IMR-90 (cell line): Measurements from ENCODE around the gene WFDC8.

Experiments used
- BHLHE40 ChIP-seq: fragments of 150-350 bp; IDR thresholded peaks from 2 replicates; pipeline ENCODE4 v1.6.1; 2016; ENCODE audit warnings: mild to moderate bottlenecking, low read depth, low read length
- CEBPB ChIP-seq: IDR thresholded peaks from 2 replicates; pipeline ENCODE4 v1.6.1; 2012; ENCODE audit warnings: low read depth, low read length, improper control_type of control experiment
- CTCF ChIP-seq: conservative IDR thresholded peaks from 2 replicates; pipeline ENCODE4 v1.5.1; 2012; ENCODE audit warnings: mild to moderate bottlenecking, low read depth, low read length, improper control_type of control experiment
- ELK1 ChIP-seq: fragments of 150-350 bp; IDR thresholded peaks from 2 replicates; pipeline ENCODE4 v1.6.1; 2016; ENCODE audit warnings: low read depth, mild to moderate bottlenecking, low read length, moderate library complexity, borderline replicate concordance
- FOS ChIP-seq: fragments of 150-350 bp; IDR thresholded peaks from 2 replicates; pipeline ENCODE4 v1.6.1; 2016; ENCODE audit warnings: low read depth, low read length
- MAFK ChIP-seq: IDR thresholded peaks from 2 replicates; pipeline ENCODE4 v1.6.1; 2012; ENCODE audit warnings: low read depth, low read length, improper control_type of control experiment
- MAZ ChIP-seq: IDR thresholded peaks from 2 replicates; pipeline ENCODE4 v1.6.1; 2012; ENCODE audit warnings: low read depth, mild to moderate bottlenecking, low read length, improper control_type of control experiment, moderate library complexity, borderline replicate concordance
- MXI1 ChIP-seq: IDR thresholded peaks from 2 replicates; pipeline ENCODE4 v1.6.1; 2012; ENCODE audit warnings: low read depth, mild to moderate bottlenecking, low read length, moderate library complexity, borderline replicate concordance
- POLR2A ChIP-seq: IDR thresholded peaks from 2 replicates; pipeline ENCODE4 v1.6.1; 2012; ENCODE audit warnings: mild to moderate bottlenecking, low read depth, low read length
- RAD21 ChIP-seq: IDR thresholded peaks from 2 replicates; pipeline ENCODE4 v1.6.1; 2012; ENCODE audit warnings: low read length, improper control_type of control experiment
- RCOR1 ChIP-seq: IDR thresholded peaks from 2 replicates; pipeline ENCODE4 v1.6.1; 2012; ENCODE audit warnings: mild to moderate bottlenecking, low read length, improper control_type of control experiment; ENCODE audit not compliant: insufficient replicate concordance
- RFX5 ChIP-seq: IDR thresholded peaks from 2 replicates; pipeline ENCODE4 v1.8.0; 2012; ENCODE audit warnings: low read depth, mild to moderate bottlenecking, low read length, moderate library complexity
- USF2 ChIP-seq: fragments of 150-350 bp; IDR thresholded peaks from 2 replicates; pipeline ENCODE4 v1.6.1; 2017; ENCODE audit warnings: mild to moderate bottlenecking, antibody characterized with exemption, low read length, low read depth

- TF ChIP-seq POLR2A (no peak), RCOR1 (no peak), CTCF (no peak), MAFK (no peak), MAZ (no peak), USF2 (no peak), BHLHE40 (no peak), RAD21 (no peak), CEBPB (no peak), MXI1 (no peak), FOS (no peak), RFX5 (no peak), ELK1 (no peak)
These were observed at the start of gene WFDC8 for GRCh38 chr20:45579184-45579583.
